Testis (tissue), 2 donors: Measurements from ENCODE around the gene STYXL2.

Source experiments
- POLR2A ChIP-seq: fragments of 450-650 bp; IDR thresholded peaks from one replicate; pipeline ENCODE4 v1.6.1; 2017; ENCODE audit warnings: antibody characterized with exemption, mild to moderate bottlenecking, moderate library complexity
- TF ChIP-seq, protein P1 (sequence below), 3 experiments: fragments of 450-650 bp in 2 of 3; fragments of 200-600 bp in 1 of 3; sonication (generic) in 1 of 3; IDR thresholded peaks; one replicate each; pipeline ENCODE4 v1.5.1; 2016 to 2019; ENCODE audit warnings: antibody characterized with exemption in 3 of 3, mild to moderate bottlenecking in 2 of 3, moderate library complexity in 1 of 3

GRCh38 chr1:167067904-167068303 lies 26.0 kb upstream of the STYXL2 start:
- TF ChIP-seq, protein P1, sequence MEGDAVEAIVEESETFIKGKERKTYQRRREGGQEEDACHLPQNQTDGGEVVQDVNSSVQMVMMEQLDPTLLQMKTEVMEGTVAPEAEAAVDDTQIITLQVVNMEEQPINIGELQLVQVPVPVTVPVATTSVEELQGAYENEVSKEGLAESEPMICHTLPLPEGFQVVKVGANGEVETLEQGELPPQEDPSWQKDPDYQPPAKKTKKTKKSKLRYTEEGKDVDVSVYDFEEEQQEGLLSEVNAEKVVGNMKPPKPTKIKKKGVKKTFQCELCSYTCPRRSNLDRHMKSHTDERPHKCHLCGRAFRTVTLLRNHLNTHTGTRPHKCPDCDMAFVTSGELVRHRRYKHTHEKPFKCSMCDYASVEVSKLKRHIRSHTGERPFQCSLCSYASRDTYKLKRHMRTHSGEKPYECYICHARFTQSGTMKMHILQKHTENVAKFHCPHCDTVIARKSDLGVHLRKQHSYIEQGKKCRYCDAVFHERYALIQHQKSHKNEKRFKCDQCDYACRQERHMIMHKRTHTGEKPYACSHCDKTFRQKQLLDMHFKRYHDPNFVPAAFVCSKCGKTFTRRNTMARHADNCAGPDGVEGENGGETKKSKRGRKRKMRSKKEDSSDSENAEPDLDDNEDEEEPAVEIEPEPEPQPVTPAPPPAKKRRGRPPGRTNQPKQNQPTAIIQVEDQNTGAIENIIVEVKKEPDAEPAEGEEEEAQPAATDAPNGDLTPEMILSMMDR (IDR thresholded peaks at IDR 0.05): no peak
- TF ChIP-seq POLR2A: no peak
